RWPE1 (cell line): ENCODE data around the gene IL7R.
"Not testable (repeated sequence)": the region's sequence is repeated elsewhere in the genome, so short reads cannot be mapped to it uniquely, and the experiment has no call there.

Source experiments
- CTCF ChIA-PET: fragments of 350-600 bp; sonication (Branson Sonifier 250); formaldehyde crosslinking; extraction: SDS; loops from one replicate; lab custom pipeline; 2021; lab: Yijun Ruan, JAX
- POLR2A ChIA-PET: fragments of 400-600 bp; formaldehyde crosslinking; extraction: SDS; loops from one replicate; lab custom pipeline; 2020; ENCODE audit warnings: antibody characterized with exemption; ENCODE audit not compliant: low non-redundant PET; lab: Yijun Ruan, JAX
- DNase-seq: peaks from one replicate; pipeline ENCODE4 v3.0.0; 2012; ENCODE audit warnings: low spot score
- H3K27ac ChIP-seq: fragments of 450-650 bp; 2 replicates; pipeline ENCODE4 v1.5.1; 2017
- TF ChIP-seq, protein P1 (sequence below): fragments of 450-650 bp; conservative IDR thresholded peaks from 2 replicates; pipeline ENCODE4 v1.5.1; 2017; ENCODE audit warnings: low read depth, mild to moderate bottlenecking

IL7R gene

GRCh38 chr5:35884191-35884769 is 27.6 kb downstream of the IL7R start:
- CTCF ChIA-PET = no interaction called here
- DNase-seq = peak; percentile 82
- H3K27ac ChIP-seq = no peak overlapping the region

DNA sequence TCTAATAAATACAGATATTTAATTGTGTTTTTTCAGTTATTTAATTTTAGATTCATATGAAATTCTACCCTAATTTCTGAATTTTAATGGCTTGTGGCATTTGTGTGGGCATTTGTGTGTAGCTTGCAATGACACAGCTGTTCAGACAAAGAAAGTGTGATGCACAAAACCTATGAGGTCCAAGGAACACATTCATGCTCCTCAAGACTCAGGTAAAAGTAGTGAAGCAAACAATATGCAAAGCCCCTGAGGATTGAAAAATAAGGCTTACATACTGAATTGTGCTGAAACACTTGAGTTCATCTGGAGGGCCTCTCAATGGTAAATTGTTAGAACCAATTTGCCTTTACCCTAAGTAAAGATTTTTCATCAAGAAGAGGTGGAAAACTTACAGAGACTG is 28.1 kb downstream of the IL7R start:
- POLR2A ChIA-PET = no interaction called here
- no peak overlapping the region for H3K27ac ChIP-seq

More at GRCh38 chr5:35884191-35884769, 27.6 kb downstream of the IL7R start:
- POLR2A ChIA-PET = no interaction called here
- TF ChIP-seq, protein P1, sequence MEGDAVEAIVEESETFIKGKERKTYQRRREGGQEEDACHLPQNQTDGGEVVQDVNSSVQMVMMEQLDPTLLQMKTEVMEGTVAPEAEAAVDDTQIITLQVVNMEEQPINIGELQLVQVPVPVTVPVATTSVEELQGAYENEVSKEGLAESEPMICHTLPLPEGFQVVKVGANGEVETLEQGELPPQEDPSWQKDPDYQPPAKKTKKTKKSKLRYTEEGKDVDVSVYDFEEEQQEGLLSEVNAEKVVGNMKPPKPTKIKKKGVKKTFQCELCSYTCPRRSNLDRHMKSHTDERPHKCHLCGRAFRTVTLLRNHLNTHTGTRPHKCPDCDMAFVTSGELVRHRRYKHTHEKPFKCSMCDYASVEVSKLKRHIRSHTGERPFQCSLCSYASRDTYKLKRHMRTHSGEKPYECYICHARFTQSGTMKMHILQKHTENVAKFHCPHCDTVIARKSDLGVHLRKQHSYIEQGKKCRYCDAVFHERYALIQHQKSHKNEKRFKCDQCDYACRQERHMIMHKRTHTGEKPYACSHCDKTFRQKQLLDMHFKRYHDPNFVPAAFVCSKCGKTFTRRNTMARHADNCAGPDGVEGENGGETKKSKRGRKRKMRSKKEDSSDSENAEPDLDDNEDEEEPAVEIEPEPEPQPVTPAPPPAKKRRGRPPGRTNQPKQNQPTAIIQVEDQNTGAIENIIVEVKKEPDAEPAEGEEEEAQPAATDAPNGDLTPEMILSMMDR = no peak

GRCh38 chr5:35886381-35886780 is 29.7 kb downstream of the IL7R start:
- ChIA-PET POLR2A (no interaction called here), CTCF (no interaction called here)
- TF ChIP-seq, protein P1 = no peak
- no peak overlapping the region for H3K27ac ChIP-seq
- DNase-seq = no peak

More for the DNA sequence above, 28.1 kb downstream of the IL7R start:
- DNase-seq = no peak
- TF ChIP-seq, protein P1 = no peak
- CTCF ChIA-PET = no interaction called here

- H3K27ac ChIP-seq = no peak overlapping the region
Observed at GRCh38 chr5:35887321-35888100, 30.8 kb downstream of the IL7R start.

DNA sequence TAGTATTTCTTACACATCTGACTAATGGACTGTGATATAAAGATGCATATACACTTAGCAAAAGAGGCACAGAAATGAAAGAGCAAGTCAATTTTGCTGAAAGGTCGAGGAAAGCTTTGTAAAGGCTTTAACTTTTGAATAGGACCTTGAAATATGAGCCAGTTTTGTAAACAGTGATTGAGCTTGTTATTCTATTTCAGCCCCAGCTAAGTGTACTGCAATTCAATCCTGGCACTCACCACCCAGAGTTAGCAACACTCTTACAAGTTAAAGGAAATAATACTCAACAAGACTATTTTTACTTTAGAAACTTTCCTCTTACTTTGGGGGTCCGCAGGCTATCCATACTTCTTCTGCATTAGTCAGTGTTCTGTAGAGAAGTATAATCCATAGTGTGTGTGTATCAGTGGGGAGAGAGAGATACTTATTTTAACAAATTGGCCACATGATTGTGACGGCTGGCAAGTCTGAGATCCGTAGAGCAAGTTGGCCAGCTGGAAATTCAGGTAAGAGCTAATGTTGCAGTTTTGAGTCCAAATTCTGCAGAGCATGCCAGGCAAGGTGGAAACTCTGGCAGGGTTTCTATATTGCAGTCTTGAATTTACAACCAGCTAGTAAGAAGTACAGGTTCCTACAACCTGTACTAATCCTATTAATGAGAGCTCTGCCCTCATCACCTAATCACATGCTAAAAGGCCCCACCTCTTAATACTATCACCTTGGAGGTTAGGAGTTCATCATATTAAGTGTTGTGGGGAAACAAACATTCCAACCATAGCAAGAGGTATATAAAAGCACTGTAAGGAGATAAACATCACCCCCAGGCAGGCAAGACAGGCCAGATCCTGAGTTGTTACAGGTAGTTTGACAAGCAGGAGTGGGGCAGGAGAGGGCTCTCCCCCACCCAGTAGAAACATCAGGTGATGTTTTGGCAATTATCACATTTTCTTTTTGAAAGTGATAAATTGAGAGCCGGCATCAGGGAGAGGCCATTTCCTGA is 33.6 kb downstream of the IL7R start:
- no peak for DNase-seq
- H3K27ac ChIP-seq = no peak overlapping the region
- ChIA-PET POLR2A (no interaction called here), CTCF (no interaction called here)
- TF ChIP-seq, protein P1 = no peak

More at GRCh38 chr5:35887321-35888100, 30.8 kb downstream of the IL7R start:
- ChIA-PET POLR2A (no interaction called here), CTCF (interaction anchor here (0.6 kb wide), 1 partner anchor 161 kb away, joined by 3 read pairs; no protein-coding TSS in a partner anchor)
- no peak for DNase-seq
- TF ChIP-seq, protein P1 = no peak

DNA sequence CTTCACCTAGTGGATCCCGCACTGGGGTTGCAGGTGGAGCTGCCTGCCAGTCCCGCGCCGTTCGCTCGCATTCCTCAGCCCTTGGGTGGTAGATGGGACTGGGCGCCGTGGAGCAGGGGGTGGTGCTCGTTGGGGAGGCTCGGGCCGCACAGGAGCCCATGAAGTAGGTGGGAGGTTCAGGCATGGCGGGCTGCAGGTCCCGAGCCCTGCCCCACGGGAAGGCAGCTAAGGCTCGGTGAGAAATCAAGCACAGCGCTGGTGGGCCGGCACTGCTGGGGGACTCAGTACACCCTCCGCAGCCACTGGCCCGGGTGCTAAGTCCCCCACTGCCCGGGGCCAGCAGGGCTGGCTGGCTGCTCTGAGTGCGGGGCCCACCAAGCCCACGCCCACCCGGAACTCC is 36.1 kb downstream of the IL7R start:
- DNase-seq, POLR2A ChIA-PET, CTCF ChIA-PET, H3K27ac ChIP-seq: not testable (repeated sequence)
